HG03442 (cell line): ENCODE data around the gene DCTN2.

ENCODE experiments used
- ATAC-seq: cut with Tn5 transposase; IDR thresholded peaks from one replicate; pipeline ENCODE4 v1.9.1; 2021; ENCODE audit warnings: mild to moderate bottlenecking, moderate library complexity; ENCODE audit not compliant: unreplicated experiment

The DCTN2 gene

GRCh38 chr12:57550641-57551549 is 3.9 kb upstream of the DCTN2 start:
- no peak for ATAC-seq

GRCh38 chr12:57549909-57550640 is 3.1 kb upstream of the DCTN2 start, which contains the start of gene KIF5A:
TSS of gene KIF5A (plus strand) at chr12:57550044. CDS start at chr12:57550272, 228 bp downstream.
- no peak for ATAC-seq

- ATAC-seq = no peak
Measured at GRCh38 chr12:57549203-57549908, 2.4 kb upstream of the DCTN2 start.

- no peak for ATAC-seq
Measured at GRCh38 chr12:57548488-57548887, 1.5 kb upstream of the DCTN2 start.

GRCh38 chr12:57548013-57548315 is 972 bp upstream of the DCTN2 start:
- no peak for ATAC-seq

- no peak for ATAC-seq
Measured at GRCh38 chr12:57547288-57548012, 458 bp upstream of the DCTN2 start.

- ATAC-seq = no peak
Measured at GRCh38 chr12:57545809-57546437, 1.1 kb downstream of the DCTN2 start.

GRCh38 chr12:57543581-57543980 is 3.4 kb downstream of the DCTN2 start:
- no peak for ATAC-seq

- no peak for ATAC-seq
Measured at GRCh38 chr12:57541717-57542116, 5.3 kb downstream of the DCTN2 start.

- ATAC-seq = no peak
Measured at GRCh38 chr12:57541001-57541400, 6.0 kb downstream of the DCTN2 start.

- ATAC-seq = no peak
Measured at GRCh38 chr12:57539134-57539768, 7.7 kb downstream of the DCTN2 start.

GRCh38 chr12:57536597-57536942 is 10.4 kb downstream of the DCTN2 start:
- no peak for ATAC-seq

- ATAC-seq = no peak
Measured at GRCh38 chr12:57535764-57536596, 11.0 kb downstream of the DCTN2 start.

GRCh38 chr12:57534991-57535543 is 11.9 kb downstream of the DCTN2 start:
- no peak for ATAC-seq

- ATAC-seq = no peak
Measured at GRCh38 chr12:57534250-57534649, 12.7 kb downstream of the DCTN2 start.

GRCh38 chr12:57533108-57533507 is 13.9 kb downstream of the DCTN2 start:
- ATAC-seq = no peak

- ATAC-seq = no peak
Measured at GRCh38 chr12:57531836-57532235, 15.2 kb downstream of the DCTN2 start.

- ATAC-seq = no peak
Measured at GRCh38 chr12:57530396-57531142, 16.4 kb downstream of the DCTN2 start.
